Stimulated activated naive B cell treated with anti-CD40 and anti-IgM and Interleukin-4, amounts not matched to agents 10 μg/mL and 1 μg/mL and 100 μg/mL, for 72 hours (primary cell): ENCODE results near the gene MTHFD1L.
"Not testable (repeated sequence)": the region's sequence is repeated elsewhere in the genome, so short reads cannot be mapped to it uniquely, and the experiment has no call there.

Experiments
- ATAC-seq, 2 donors: fragments of 150-1000 bp; cut with Tn5 transposase; replicated peaks; 2 replicates each; pipeline ENCODE4 v1.10.0; 2021; ENCODE audit warnings: moderate library complexity in 1 of 2
- DNase-seq: peaks from one replicate; pipeline ENCODE4 v3.0.0; 2021
- H3K27ac Mint-ChIP-seq: one replicate; pipeline ENCODE4 v1.8.0; 2022; ENCODE audit warnings: mild to moderate bottlenecking, mixed read lengths
- H3K27me3 Mint-ChIP-seq, 2 donors: one replicate each; pipeline ENCODE4 v1.8.0; 2022; ENCODE audit warnings: mixed read lengths in 2 of 2
- H3K36me3 Mint-ChIP-seq, 2 donors: one replicate each; pipeline ENCODE4 v1.8.0; 2022; ENCODE audit warnings: mixed read lengths in 2 of 2, mild to moderate bottlenecking in 1 of 2
- H3K4me1 Mint-ChIP-seq, 2 donors: one replicate each; pipeline ENCODE4 v1.8.0; 2022; ENCODE audit warnings: mixed read lengths in 2 of 2, mild to moderate bottlenecking in 1 of 2
- H3K4me3 Mint-ChIP-seq, 2 donors: one replicate each; pipeline ENCODE4 v1.8.0; 2022; ENCODE audit warnings: mild to moderate bottlenecking in 2 of 2, mixed read lengths in 2 of 2, moderate library complexity in 1 of 2
- H3K9me3 Mint-ChIP-seq, 2 donors: one replicate each; pipeline ENCODE4 v1.8.0; 2022; ENCODE audit warnings: mixed read lengths in 2 of 2, mild to moderate bottlenecking in 1 of 2

The MTHFD1L gene

GRCh38 chr6:151075527-151075926 lies 210.0 kb downstream of the MTHFD1L start:
- Mint-ChIP-seq H3K27me3 (no peaks in the 10 kb centered on the region), H3K4me1 (peaks cover 13 to 17% of the 10 kb centered on the region in 2 donors), H3K36me3 (peaks cover 31 to 66% of the 10 kb centered on the region in 2 donors), H3K4me3 (no peak overlapping the region), H3K9me3 (peaks cover 4 to 12% of the 10 kb centered on the region in 2 donors), H3K27ac (no peak overlapping the region)
- DNase-seq (no peak), ATAC-seq (no peak)

- Mint-ChIP-seq H3K36me3 (peaks cover 28 to 66% of the 10 kb centered on the region in 2 donors), H3K9me3 (peaks cover 4 to 10% of the 10 kb centered on the region in 2 donors), H3K4me3 (no peak overlapping the region), H3K4me1 (peaks cover 13 to 17% of the 10 kb centered on the region in 2 donors), H3K27me3 (no peaks in the 10 kb centered on the region), H3K27ac (no peak overlapping the region)
- ATAC-seq (no peak), DNase-seq (no peak)
These were observed 210.5 kb downstream of the MTHFD1L start for GRCh38 chr6:151075930-151076555.

- no peak for DNase-seq
- Mint-ChIP-seq H3K4me3 (no peak overlapping the region), H3K9me3 (peaks cover 2 to 6% of the 10 kb centered on the region in 2 donors), H3K4me1 (peaks cover 2% of the 10 kb centered on the region in 2 donors), H3K27ac (no peak overlapping the region), H3K36me3 (peaks cover 20 to 52% of the 10 kb centered on the region in 2 donors), H3K27me3 (no peaks in the 10 kb centered on the region)
- no peak for ATAC-seq
These were observed 213.2 kb downstream of the MTHFD1L start for GRCh38 chr6:151078655-151079054.

GRCh38 chr6:151081656-151082055 lies 216.2 kb downstream of the MTHFD1L start:
- Mint-ChIP-seq H3K36me3 (peaks cover 14 to 40% of the 10 kb centered on the region in 2 donors), H3K27ac (peak overlapping the region; percentile 9), H3K9me3 (peaks cover 0 to 4% of the 10 kb centered on the region in 2 donors), H3K4me3 (no peak overlapping the region), H3K27me3 (no peaks in the 10 kb centered on the region), H3K4me1 (no peaks in the 10 kb centered on the region)
- ATAC-seq (no peak), DNase-seq (no peak)

GRCh38 chr6:151082079-151082478 lies 216.6 kb downstream of the MTHFD1L start:
- Mint-ChIP-seq H3K27ac (no peak overlapping the region), H3K27me3 (no peaks in the 10 kb centered on the region), H3K36me3 (peaks cover 12 to 38% of the 10 kb centered on the region in 2 donors), H3K9me3 (peaks cover 0 to 1% of the 10 kb centered on the region in 2 donors), H3K4me3 (no peak overlapping the region), H3K4me1 (no peaks in the 10 kb centered on the region)
- no peak for DNase-seq
- ATAC-seq = no peak

GRCh38 chr6:151084275-151084674 lies 218.8 kb downstream of the MTHFD1L start:
- H3K27ac Mint-ChIP-seq = no peak overlapping the region
- no peaks in the 10 kb centered on the region for H3K27me3 Mint-ChIP-seq
- H3K36me3 Mint-ChIP-seq = peaks cover 5 to 30% of the 10 kb centered on the region in 2 donors
- no peaks in the 10 kb centered on the region for H3K4me1 Mint-ChIP-seq
- DNase-seq (no peak), ATAC-seq (no peak)
- H3K4me3 Mint-ChIP-seq = no peak overlapping the region
- H3K9me3 Mint-ChIP-seq = no peaks in the 10 kb centered on the region

- H3K27ac Mint-ChIP-seq, H3K4me1 Mint-ChIP-seq, ATAC-seq, DNase-seq, H3K9me3 Mint-ChIP-seq, H3K4me3 Mint-ChIP-seq, H3K27me3 Mint-ChIP-seq: not testable (repeated sequence)
- peaks cover 3 to 29% of the 10 kb centered on the region in 2 donors for H3K36me3 Mint-ChIP-seq
These were observed 221.6 kb downstream of the MTHFD1L start for GRCh38 chr6:151087055-151087454.

GRCh38 chr6:151087861-151088598 lies 222.5 kb downstream of the MTHFD1L start:
- H3K27ac Mint-ChIP-seq = no peak overlapping the region
- ATAC-seq (no peak), DNase-seq (no peak)

GRCh38 chr6:151088599-151088935 lies 223.1 kb downstream of the MTHFD1L start:
- Mint-ChIP-seq H3K27ac (no peak overlapping the region), H3K27me3 (no peaks in the 10 kb centered on the region), H3K36me3 (peaks cover 16 to 39% of the 10 kb centered on the region in 2 donors), H3K4me3 (no peak overlapping the region), H3K4me1 (peaks cover 3 to 10% of the 10 kb centered on the region in 2 donors), H3K9me3 (no peaks in the 10 kb centered on the region)
- DNase-seq (no peak), ATAC-seq (no peak)

More at GRCh38 chr6:151087861-151088598, 222.5 kb downstream of the MTHFD1L start:
- Mint-ChIP-seq H3K4me3 (no peak overlapping the region), H3K27me3 (no peaks in the 10 kb centered on the region), H3K36me3 (peaks cover 11 to 33% of the 10 kb centered on the region in 2 donors), H3K4me1 (peaks cover 3 to 10% of the 10 kb centered on the region in 2 donors), H3K9me3 (no peaks in the 10 kb centered on the region)

- Mint-ChIP-seq H3K9me3 (no peaks in the 10 kb centered on the region), H3K27me3 (no peaks in the 10 kb centered on the region), H3K36me3 (peaks cover 20 to 42% of the 10 kb centered on the region in 2 donors), H3K27ac (no peak overlapping the region), H3K4me1 (peaks cover 3 to 10% of the 10 kb centered on the region in 2 donors), H3K4me3 (no peak overlapping the region)
- ATAC-seq (no peak), DNase-seq (no peak)
These were observed 223.5 kb downstream of the MTHFD1L start for GRCh38 chr6:151088963-151089362.

GRCh38 chr6:151089978-151090377 lies 224.5 kb downstream of the MTHFD1L start:
- DNase-seq (no peak), ATAC-seq (no peak)
- Mint-ChIP-seq H3K36me3 (peaks cover 26 to 46% of the 10 kb centered on the region in 2 donors), H3K4me3 (no peak overlapping the region), H3K27ac (no peak overlapping the region), H3K9me3 (no peaks in the 10 kb centered on the region), H3K27me3 (no peaks in the 10 kb centered on the region), H3K4me1 (peaks cover 3 to 10% of the 10 kb centered on the region in 2 donors)

GRCh38 chr6:151091571-151091970 lies 226.1 kb downstream of the MTHFD1L start:
- Mint-ChIP-seq H3K4me1 (peaks cover 3 to 10% of the 10 kb centered on the region in 2 donors), H3K4me3 (no peak overlapping the region), H3K27me3 (no peaks in the 10 kb centered on the region), H3K36me3 (peaks cover 41 to 56% of the 10 kb centered on the region in 2 donors), H3K9me3 (no peaks in the 10 kb centered on the region), H3K27ac (peak overlapping the region; percentile 16)
- no peak for ATAC-seq
- no peak for DNase-seq

- H3K27ac Mint-ChIP-seq = no peak overlapping the region
- H3K36me3 Mint-ChIP-seq = peaks cover 50 to 66% of the 10 kb centered on the region in 2 donors
- ATAC-seq = no peak
These were observed 227.1 kb downstream of the MTHFD1L start for GRCh38 chr6:151092591-151092990.

GRCh38 chr6:151093706-151094105 lies 228.2 kb downstream of the MTHFD1L start:
- ATAC-seq (no peak), DNase-seq (no peak)
- H3K27ac Mint-ChIP-seq = no peak overlapping the region
- H3K27me3 Mint-ChIP-seq = no peaks in the 10 kb centered on the region
- peaks cover 3 to 10% of the 10 kb centered on the region in 2 donors for H3K4me1 Mint-ChIP-seq
- peaks cover 52 to 64% of the 10 kb centered on the region in 2 donors for H3K36me3 Mint-ChIP-seq
- no peaks in the 10 kb centered on the region for H3K9me3 Mint-ChIP-seq
- no peak overlapping the region for H3K4me3 Mint-ChIP-seq

More at GRCh38 chr6:151092591-151092990, 227.1 kb downstream of the MTHFD1L start:
- Mint-ChIP-seq H3K4me1 (peaks cover 3 to 10% of the 10 kb centered on the region in 2 donors), H3K27me3 (no peaks in the 10 kb centered on the region), H3K9me3 (no peaks in the 10 kb centered on the region), H3K4me3 (no peak overlapping the region)
- DNase-seq = no peak
